Stomach (tissue), 4 donors: ENCODE data around the gene KLHL2.

Source experiments
- EP300 ChIP-seq: sonication (generic); formaldehyde crosslinking; IDR thresholded peaks from one replicate; pipeline ENCODE4 v1.6.1; 2017; ENCODE audit warnings: antibody characterized with exemption
- POLR2A ChIP-seq, 4 donors: fragments of 450-650 bp; IDR thresholded peaks; one replicate each; pipeline ENCODE4 v1.6.1; 2016; ENCODE audit warnings: antibody characterized with exemption in 4 of 4, control low read depth in 2 of 4, mild to moderate bottlenecking in 1 of 4, moderate library complexity in 1 of 4
- TF ChIP-seq, protein P1 (sequence below), 7 experiments: fragments of 450-650 bp in 4 of 7; fragments of 200-600 bp in 3 of 7; sonication (generic) in 3 of 7; IDR thresholded peaks; one replicate each; pipeline ENCODE4 v1.5.1; 2016 to 2019; ENCODE audit warnings: antibody characterized with exemption in 7 of 7, control low read depth in 2 of 7, mild to moderate bottlenecking in 1 of 7

DNA sequence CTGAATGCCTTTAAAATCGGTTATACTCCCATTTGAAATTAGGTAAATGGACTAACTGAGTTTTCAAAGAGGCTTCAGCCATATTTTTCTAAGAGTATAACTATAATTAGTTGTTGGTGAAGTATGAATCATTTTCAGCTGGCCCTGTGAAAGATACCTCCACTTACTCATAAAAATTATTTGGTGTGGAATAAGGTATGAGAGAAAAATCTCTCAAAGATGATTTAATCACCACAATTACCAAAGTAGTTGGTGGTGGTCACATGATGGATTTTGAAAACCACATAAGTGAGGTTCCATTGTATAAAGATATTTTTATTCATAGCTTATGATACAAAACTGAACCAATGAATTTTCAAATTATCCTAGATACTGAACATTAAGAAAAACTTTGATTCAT is 9.0 kb upstream of the KLHL2 start:
- TF ChIP-seq, protein P1, sequence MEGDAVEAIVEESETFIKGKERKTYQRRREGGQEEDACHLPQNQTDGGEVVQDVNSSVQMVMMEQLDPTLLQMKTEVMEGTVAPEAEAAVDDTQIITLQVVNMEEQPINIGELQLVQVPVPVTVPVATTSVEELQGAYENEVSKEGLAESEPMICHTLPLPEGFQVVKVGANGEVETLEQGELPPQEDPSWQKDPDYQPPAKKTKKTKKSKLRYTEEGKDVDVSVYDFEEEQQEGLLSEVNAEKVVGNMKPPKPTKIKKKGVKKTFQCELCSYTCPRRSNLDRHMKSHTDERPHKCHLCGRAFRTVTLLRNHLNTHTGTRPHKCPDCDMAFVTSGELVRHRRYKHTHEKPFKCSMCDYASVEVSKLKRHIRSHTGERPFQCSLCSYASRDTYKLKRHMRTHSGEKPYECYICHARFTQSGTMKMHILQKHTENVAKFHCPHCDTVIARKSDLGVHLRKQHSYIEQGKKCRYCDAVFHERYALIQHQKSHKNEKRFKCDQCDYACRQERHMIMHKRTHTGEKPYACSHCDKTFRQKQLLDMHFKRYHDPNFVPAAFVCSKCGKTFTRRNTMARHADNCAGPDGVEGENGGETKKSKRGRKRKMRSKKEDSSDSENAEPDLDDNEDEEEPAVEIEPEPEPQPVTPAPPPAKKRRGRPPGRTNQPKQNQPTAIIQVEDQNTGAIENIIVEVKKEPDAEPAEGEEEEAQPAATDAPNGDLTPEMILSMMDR (IDR thresholded peaks at IDR 0.05): no peak
- no peak for TF ChIP-seq EP300
- TF ChIP-seq POLR2A (IDR thresholded peaks at IDR 0.05): no peak
